ENCODE results near the gene FGD2.
A peak's percentile ranks its signal among the peaks of the same experiment; 100 is the strongest.

FGD2 gene

DNA sequence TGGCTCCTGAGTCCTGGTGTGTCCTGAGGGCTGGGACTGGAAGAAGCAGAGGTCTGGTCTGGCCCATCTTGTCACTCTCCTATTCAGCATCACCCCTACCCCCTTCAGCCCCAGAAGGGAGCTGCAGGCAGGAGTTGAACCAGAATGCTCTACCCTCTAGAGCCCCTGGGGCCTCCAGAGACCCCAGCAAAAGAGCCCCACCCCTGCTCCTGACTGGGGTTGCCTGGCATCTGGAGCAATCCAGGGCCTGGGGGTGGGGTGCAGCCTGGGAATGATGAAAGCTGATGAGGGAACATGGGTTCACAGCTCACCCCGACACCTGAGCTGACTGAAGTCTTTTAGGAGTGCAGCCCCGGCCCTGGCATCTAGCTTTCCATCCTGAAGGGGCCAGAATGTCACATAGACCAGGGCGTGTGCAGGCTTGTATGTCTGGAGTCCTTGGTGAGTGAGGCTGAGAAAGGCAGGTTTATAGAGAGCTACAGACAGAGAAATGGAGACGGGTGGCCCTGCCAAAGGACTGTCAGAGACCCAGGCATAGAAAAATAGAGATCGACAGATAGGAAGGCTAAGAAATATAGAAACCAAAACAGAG lies 12.2 kb downstream of the FGD2 start:
- DNase-seq (ENCODE audit: low read depth in 1 of 2, low spot score in 1 of 2), result no peak

DNA sequence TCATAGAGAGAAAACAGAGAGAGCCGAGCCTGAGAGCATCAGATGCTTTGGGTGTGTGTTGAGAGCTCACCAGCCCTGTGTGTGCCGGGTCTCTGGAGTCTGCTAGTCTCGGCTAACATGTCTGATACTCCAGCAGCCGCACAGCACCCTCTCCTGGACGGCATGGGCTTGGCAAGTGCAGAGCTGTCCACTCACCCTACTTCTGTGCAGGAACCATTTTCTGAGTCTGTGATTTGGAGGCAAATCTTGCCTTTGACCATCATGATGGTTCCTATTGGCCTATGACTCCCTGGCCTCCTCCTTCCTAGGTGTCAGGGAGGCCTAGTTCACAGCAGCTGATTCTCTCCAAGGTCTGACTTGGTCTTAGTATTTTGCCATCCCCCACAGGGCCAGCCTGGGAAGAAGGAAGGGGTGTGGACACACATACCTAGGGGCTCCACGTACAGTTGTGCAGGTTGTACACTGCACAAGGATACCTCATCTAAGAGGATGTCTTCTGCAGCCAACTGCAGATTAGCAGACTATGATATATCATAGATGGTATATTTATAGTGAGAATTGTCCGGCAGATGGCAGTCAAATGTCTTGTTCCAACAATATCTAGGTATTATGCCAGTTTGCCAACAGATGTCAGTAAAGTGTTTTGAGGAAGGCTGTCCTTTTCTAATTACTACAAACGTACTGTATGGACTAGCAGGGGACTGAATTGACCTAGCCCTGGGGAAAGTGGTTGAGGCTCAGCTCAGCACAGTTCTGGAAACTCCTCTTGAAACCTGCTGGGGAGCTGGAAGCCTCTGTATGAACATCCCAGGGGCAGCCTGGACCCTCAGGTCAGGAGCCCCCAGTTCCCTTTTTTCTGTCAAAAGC lies 13.0 kb downstream of the FGD2 start:
- peak; percentile 71 to 81 for DNase-seq (ENCODE audit: low read depth in 1 of 2, low spot score in 1 of 2)

DNA sequence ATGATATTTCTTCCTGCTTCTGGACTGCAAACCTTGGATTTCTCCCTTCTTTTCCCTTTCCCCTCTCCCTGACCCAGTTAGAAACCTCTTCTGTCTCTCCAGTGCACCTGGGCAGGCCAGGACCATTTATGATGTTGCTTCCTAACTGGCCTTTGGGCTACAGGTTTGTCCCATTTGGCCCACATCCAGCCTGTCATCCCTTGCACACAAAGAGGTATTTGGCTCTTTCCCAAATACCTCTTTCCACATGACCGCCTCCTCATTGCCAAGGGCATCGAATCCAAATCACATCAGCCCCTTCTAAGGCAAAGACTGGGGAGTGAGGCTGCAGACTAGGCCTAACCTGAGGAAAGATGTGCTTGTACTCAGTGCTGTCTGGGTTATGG lies 13.6 kb downstream of the FGD2 start:
- no peak for DNase-seq (ENCODE audit: low read depth in 1 of 2, low spot score in 1 of 2)

DNA sequence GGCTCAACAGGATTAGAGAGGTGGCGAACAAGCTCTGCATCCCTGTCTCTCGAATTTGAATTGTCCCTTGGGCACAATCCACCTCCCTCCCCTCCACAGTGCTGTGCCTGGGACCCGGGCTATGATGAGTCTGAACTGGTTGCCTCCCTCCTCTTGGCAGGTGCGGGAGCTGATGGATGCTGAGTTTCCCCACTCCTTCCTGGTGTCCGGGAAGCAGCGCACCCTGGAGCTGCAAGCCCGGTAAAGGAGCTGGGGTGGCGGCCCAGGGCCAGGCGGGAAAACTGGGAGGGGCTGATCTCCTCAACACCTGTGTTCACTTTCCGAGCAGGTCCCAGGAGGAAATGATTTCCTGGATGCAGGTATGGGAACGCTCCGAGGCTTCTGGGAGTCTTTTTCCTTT lies 14.9 kb downstream of the FGD2 start:
- no peak for DNase-seq (ENCODE audit: low read depth in 1 of 2, low spot score in 1 of 2)

DNA sequence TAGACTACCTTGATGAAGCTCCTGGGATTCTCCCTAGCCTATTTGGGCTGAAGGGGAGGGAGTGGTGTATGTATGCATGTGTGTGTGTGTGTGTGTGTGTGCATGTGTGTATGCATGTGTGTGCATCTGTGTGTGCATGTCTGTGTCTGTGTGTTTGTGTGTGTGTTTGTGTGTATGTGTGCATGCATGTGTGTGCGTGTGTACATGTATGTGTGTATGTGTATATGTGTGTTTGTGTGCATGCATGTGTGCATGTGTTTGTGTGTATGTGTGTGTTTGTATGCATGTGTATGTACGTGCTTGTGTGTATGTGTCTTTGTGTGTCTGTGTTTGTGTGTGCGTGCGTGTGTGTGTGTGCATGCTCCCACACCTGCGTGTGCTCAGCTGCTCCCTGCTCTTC lies 15.4 kb downstream of the FGD2 start:
- no peak for DNase-seq (ENCODE audit: low read depth in 1 of 2, low spot score in 1 of 2)

DNA sequence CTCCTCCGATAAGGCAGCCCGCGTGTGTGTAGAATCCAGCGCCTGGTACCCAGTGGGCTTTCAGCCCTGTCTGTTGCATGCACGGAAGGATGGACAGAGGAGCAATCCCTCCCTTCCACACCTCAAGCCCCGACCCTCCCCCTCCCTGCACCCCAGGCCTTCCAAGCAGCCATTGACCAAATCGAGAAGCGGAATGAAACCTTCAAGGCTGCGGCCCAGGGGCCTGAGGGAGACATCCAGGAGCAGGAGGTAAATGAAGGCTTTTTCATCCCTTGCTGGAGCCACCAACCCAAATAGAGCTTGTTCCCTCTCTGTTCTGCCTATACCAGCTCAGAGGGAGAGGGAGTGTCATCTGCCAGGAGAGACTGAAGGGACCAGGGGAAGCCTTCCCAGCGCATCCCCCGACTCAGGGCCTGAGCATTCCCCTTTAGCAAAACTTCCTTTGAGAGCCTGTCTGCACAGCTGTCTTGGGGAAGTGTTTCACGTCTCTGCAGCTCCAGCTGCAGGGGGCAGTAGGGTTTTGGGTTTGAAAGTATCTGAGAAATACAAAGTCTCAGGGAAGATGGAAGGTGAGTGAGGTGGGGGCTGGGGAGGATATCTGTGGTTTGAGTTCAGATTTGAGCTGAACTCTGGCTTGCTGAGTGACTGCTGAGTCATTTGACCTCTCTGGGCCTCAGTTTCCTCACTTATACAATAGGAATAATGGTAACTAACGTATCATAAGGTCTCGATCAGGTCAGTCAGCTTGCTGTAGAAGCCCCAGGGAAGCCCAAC lies 16.1 kb downstream of the FGD2 start:
- peak; percentile 22 to 54 for DNase-seq (ENCODE audit: low read depth in 1 of 2, low spot score in 1 of 2)

DNA sequence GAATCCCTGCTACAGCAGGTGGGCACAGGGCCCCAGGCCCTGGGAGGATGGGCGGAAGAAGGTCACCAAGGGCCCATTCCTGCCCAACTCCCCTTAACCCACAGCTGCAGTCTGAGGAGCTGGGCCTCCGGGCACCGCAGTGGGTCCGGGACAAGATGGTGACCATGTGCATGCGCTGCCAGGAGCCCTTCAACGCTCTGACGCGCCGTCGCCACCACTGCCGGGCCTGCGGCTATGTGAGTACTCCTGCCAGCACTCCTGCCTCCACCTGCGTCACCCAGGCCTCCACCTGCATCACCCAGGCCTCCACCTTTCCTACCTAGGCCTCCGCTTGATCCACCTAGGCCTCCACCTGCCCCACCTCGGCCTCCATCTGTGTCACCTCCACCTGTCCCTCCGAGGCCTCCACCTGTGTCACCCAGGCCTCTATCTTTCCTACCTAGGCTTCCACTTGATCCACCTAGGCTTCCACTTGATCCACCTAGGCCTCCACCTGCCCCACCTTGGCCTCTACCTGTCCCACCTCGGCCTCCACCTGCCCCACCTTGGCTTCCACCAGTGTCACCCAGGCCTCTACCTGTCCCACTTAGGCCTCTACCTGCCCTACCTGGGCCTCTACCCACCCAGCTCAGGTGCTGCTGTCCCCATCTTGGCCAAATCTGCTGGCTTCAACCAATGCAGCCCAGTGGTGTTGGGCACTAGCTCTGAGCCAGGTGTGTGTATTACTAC lies 16.8 kb downstream of the FGD2 start:
- DNase-seq (ENCODE audit: low read depth in 1 of 2, low spot score in 1 of 2), result no peak

DNA sequence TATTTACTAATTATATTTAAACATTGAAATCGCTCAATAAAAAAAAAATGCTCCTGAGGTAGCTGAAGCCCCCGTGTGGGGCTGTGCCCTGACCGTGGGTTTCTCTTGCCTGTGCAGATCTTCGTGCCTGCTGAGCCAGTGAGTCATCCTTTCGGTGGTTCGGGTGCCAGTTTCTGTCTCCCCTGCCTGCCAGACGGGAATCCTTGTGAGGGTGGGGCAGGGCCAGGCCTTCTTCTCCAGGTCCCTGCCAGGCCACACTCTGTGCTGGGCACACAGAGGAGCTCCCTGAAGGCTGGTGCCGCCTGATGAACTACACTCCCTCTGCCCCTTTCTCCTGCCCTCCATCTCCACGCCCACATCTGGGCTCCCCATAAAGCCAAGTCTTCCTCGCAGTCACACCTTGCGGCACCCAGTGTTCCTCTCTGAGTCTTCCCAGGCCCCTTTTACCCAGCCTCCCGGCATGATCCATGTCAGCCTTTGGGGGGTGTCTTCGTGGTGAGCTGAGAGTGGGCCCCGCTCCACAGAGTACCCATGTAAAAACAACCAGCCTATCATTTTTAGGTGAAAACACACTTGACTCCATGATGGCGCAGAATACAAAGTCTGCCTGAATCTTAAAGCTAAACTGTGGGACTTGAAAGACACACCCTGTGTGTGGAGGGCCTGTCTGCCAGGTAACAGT lies 19.3 kb downstream of the FGD2 start:
- DNase-seq (ENCODE audit: low read depth in 1 of 2, low spot score in 1 of 2), result peak in 1 of 2 donors; percentile 27

DNA sequence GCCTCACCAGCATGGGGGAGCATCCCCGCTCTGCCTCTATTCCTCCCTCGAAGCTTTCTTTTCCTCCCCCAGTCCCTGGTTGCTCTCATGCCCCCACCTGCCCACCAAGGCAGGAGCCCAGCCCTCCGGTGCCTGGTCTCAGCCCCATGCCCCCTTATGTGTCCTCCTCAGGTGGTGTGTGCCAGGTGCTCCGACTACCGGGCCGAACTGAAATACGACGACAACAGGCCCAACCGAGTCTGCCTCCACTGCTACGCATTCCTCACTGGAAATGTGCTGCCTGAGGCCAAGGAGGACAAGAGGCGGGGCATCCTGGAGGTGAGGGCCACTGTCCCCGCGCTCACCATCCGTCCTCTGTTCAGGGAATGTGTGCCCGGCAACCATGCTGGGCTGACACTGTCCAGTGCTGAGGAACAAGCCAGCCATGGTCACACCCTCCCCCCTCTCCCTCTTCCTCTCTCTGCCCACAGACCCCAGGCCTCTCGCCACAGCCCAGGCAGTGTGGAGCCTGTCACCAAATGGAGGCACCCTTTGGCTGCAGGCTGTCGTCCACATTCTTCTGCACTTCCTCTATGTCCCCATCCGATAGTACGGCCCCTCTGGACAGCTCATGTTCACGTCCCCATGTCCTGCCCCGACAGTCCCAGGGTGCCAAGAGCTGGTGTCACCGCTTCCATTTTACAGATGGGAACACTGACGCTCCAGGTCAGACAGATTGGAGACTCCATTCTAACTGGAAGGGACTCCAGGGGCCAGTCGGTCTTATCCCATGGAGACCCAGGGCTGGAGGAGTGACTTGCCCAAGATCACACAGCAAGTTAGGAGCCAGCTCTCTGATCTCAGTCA lies 20.4 kb downstream of the FGD2 start:
- no peak for DNase-seq (ENCODE audit: low read depth in 1 of 2, low spot score in 1 of 2)

DNA sequence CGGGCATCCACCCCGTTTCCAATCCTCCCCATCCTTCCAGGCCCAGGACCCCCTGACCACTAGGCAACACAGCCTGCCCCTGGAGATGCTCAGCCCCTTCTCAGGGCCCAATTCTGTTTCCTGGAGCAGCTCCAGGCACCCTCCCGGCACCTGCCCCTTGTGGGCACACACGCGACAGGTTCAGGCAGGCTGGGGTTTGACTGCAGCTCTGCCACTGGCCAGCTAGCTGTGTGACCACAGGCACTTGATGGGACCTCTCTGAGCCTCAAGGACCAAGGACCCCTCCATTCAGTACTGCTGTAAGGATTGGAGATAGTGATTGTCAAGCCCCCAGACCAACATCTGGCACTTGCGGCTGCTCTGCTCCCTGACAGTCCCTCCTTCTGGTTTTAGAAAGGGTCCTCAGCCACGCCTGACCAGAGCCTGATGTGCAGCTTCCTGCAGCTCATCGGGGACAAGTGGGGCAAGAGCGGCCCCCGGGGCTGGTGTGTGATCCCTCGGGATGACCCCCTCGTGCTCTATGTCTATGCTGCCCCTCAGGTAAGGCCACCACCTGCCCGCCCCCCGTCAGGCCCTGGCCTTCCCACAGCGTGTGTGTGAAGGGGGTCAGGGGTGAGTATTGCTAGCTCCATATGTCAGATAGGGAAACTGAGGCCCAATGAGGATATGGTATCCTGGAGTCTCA lies 21.7 kb downstream of the FGD2 start:
- DNase-seq (ENCODE audit: low read depth in 1 of 2, low spot score in 1 of 2), result no peak

DNA sequence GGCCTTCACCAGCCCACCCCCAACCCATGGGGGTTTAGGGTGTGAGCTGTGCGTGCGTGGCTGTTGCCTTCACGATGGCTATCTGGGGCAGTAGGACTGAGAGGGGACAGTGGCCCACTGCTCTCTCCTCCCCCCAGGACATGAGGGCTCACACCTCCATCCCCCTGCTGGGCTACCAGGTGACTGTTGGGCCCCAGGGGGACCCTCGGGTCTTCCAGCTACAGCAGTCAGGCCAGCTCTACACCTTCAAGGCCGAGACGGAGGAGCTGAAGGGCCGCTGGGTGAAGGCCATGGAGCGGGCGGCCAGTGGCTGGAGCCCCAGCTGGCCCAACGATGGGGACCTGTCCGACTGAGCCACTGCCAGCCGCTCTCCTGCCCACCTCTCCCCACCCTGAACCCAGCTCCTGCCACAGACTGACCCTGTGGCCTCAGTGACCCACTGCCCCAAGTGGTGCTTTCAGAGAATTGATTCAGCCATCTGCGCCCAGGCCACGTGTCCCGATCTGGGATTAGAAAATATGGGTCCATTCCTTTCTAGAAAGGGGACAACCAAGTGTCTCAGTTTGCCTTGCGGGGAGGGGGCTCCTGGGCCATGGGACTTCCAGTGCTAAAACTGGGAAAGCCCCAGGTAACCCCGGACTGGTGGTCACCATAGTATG lies 22.5 kb downstream of the FGD2 start:
- no peak for DNase-seq (ENCODE audit: low read depth in 1 of 2, low spot score in 1 of 2)

DNA sequence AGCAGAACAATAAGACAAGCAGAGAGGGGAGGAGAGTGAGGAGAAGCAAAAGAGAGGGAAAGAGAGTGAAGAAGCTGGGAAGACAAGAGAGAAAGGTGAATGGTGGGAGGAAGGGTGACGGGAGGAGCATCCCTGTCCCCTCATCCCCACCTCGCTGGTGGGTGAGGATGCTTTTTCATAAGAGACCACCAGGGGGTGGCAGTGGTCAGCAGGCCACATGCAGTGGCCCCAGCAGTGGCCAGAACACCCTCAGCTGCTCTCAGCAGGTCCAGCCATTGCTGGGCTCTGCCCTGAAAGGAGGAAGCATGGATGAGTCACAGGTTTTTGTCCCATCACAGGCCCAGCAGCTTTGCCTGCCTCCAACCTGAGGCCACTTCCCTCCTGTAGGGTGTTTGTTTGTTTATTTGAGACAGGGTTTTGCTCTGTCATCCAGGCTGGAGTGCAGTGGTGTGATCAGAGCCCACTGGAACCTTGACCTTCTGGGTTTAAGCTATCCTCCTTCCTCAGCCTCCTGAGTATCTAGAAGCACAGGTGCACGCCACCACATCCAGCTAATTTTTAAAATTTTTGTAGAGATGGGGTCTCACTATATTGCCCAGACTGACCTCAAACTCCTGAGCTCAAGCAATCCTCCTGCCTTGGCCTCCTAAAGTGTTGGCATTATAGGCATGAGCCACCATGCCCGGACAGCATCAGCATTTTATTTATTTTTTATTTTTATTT lies 24.0 kb downstream of the FGD2 start:
- no peak for DNase-seq (ENCODE audit: low read depth in 1 of 2, low spot score in 1 of 2)

DNA sequence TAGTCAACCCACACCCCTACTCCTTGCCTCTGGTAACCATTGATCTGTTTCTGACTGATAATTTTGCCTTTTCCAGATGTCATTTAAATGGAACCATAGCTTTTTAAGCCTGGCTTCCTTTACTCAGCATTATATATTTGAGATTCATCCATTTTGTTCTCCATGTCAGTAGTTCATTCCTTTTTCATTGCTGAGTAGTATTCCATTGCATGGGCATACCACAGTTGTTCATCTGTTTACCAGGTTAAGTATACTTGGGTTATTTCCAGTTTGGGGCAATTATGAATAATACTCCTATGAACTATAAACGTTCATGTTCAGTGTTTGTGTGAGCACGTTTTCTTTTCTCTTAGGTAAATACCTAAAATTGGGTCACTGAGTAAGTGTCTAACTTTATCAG lies 25.1 kb downstream of the FGD2 start:
- no peak for DNase-seq (ENCODE audit: low read depth in 1 of 2, low spot score in 1 of 2)

DNA sequence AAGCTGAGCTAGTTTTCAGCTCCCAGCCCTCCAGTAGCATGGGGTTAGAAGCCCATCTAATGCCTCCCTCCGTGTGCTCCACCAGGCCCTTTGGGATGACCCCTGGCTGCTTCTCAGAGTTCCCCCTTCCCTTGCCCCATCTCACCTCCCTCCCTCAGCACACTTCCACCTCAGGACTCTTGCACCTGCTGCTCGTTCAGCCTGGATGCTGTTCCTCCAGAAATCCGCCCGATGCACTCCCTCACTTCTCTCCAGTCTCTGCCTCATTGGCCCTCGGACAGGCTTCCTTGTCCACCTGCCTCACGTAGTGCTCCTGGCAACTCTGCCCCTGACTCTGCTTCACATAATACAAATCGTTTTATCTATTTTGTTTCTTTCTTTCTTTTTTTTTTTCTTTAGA lies 26.8 kb downstream of the FGD2 start:
- no peak for DNase-seq (ENCODE audit: low read depth in 1 of 2, low spot score in 1 of 2)

DNA sequence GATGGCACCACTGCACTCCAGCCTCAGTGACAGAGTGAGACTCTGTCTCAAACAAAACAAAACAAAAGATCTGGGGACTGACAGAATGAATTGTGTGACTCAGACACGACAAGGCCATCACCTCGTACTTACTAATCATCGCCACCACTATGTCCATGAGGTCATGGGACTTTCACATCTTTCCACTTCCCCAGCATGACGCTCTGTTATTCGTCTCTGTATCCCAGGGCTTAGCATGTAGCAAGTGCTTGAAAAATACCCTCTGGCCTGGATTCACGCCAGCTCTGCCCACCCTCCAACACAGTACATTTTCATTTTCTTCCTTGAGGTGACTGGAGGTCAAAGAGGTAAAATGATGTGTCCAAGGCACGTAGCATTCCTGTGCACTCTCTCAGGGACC lies 27.8 kb downstream of the FGD2 start:
- DNase-seq (ENCODE audit: low read depth in 1 of 2, low spot score in 1 of 2), result no peak

DNA sequence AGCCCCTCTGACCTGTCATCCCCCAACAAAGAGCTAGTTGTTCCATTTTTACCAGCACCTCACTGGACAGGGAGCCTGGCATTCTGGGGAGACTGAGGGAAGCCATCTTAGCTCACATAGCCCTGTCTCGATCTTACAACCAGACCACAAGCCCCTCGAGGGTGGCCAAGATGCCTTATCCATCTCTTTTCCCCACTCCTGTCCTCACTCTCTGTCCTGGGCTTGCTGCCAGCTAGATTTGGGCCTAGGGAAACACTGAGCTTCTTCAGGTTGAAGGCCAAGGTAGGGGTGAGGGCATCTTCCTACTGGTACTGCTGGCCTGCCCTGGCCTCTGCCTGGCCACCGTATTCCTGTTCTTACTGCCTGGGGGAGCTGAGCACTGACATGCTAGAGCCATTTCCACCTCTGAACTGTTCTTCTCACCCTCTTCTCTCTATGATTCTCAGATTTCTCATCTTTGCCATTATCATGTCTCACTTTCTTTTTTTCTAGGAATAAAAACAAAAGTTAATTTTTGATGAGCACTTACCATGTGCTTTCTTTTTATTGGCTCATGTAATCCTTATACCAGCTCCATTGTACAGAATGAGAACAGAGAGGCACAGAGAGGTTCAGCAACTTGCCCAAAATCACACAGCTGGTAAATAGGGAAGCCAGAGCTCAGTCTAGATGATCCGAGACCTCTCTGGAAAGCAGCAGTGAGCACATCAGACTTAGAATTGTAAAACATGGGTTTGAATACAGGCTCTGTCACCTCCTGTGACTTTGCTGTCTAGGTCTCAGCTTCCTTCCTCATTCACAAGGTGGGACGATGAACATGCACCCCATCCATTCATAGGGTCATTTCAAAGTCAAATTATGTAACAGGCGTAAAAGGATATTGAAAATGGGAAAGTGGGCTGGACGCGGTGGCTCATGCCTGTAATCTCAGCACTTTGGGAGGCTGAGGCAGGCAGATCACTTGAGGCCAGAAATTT lies 28.7 kb downstream of the FGD2 start:
- no peak for DNase-seq (ENCODE audit: low read depth in 1 of 2, low spot score in 1 of 2)

DNA sequence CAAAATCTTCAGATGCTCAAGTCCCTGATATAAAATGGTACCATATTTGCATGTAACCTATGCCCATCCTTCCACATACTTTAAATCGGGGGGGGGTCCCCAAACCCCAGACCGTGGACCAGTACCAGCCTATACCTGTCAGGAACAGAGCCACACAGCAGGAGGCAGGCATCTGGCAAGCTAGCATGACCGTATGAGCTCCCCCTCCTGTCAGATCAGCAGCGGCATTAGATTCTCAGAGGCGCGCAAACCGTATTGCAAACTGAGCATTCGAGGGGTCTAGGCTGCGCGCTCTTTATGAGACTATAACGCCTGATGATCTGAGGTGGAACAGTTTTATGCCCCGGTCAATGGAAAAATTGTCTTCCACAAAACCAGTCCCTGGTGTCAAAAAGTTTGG lies 30.7 kb downstream of the FGD2 start:
- DNase-seq (ENCODE audit: low read depth in 1 of 2, low spot score in 1 of 2), result no peak

All from stimulated activated CD4-positive, alpha-beta T cell treated with anti-CD3 and anti-CD28 coated beads, Interleukin-15, amount 100 ng/mL, for 1 hour (primary cell).